Lung microvascular endothelial cell (primary cell): ENCODE data around the gene FUZ. TPM values are rescaled to one million over a fixed set of nuclear protein-coding genes. Genes with fewer than 3 reads are reported as not detected.

Experiments
- DNase-seq, 2 donors: peaks; one replicate each; pipeline versions ENCODE4 v3.0.0 to v3.0.0-alpha.2; 2010; ENCODE audit warnings: low read depth in 2 of 2
- total RNA-seq: library from RNA; depleted of rRNA; stranded (reverse); fragments of >200 nt; gene quantifications from 2 replicates; pipeline ENCODE4 v1.2.1, GENCODE V29; 2014

FUZ gene
- total RNA-seq, 1 donor from 2014 or later: 14.3 TPM

- no peak for DNase-seq
Measured at GRCh38 chr19:49833599-49833998, 20.5 kb upstream of the FUZ start.

GRCh38 chr19:49832556-49832955, 19.5 kb upstream of the FUZ start:
- DNase-seq: peak; percentile 36 to 92

- no peak for DNase-seq
Measured at GRCh38 chr19:49831592-49831991, 18.5 kb upstream of the FUZ start.

- DNase-seq: no peak
Measured at GRCh38 chr19:49830766-49831165, 17.7 kb upstream of the FUZ start.

- no peak for DNase-seq
Measured at GRCh38 chr19:49829721-49830120, 16.6 kb upstream of the FUZ start.

GRCh38 chr19:49829200-49829599, 16.1 kb upstream of the FUZ start:
- DNase-seq: no peak

- DNase-seq: no peak
Measured at GRCh38 chr19:49827034-49827433, 13.9 kb upstream of the FUZ start.

GRCh38 chr19:49824662-49825061, 11.6 kb upstream of the FUZ start:
- no peak for DNase-seq

- no peak for DNase-seq
Measured at GRCh38 chr19:49823472-49823871, 10.4 kb upstream of the FUZ start.

GRCh38 chr19:49820125-49820524, 7.0 kb upstream of the FUZ start:
- no peak for DNase-seq

GRCh38 chr19:49819452-49820115, 6.5 kb upstream of the FUZ start:
- DNase-seq: peak in 1 of 2 donors; percentile 20

GRCh38 chr19:49818649-49819370, 5.7 kb upstream of the FUZ start:
- DNase-seq: peak in 1 of 2 donors; percentile 18

GRCh38 chr19:49817964-49818648, 5.0 kb upstream of the FUZ start, which contains the start of gene MED25:
Gene MED25 (plus strand): TSS chr19:49818289. CDS start chr19:49818342, 53 bp downstream.
- peak; percentile 86 to 91 for DNase-seq

GRCh38 chr19:49816590-49816989, 3.5 kb upstream of the FUZ start:
- no peak for DNase-seq

- peak in 1 of 2 donors; percentile 12 for DNase-seq
Measured at GRCh38 chr19:49814010-49814409, 918 bp upstream of the FUZ start.

- no peak for DNase-seq
Measured at GRCh38 chr19:49812452-49812996, 568 bp downstream of the FUZ start.

- no peak for DNase-seq
Measured at GRCh38 chr19:49811328-49811727, 1.8 kb downstream of the FUZ start.

GRCh38 chr19:49809941-49810389, 3.1 kb downstream of the FUZ start:
- DNase-seq: no peak

GRCh38 chr19:49809160-49809940, 3.7 kb downstream of the FUZ start:
- DNase-seq: peak in 1 of 2 donors; percentile 50

- DNase-seq: peak; percentile 83 to 93
Measured at GRCh38 chr19:49808711-49809159, 4.4 kb downstream of the FUZ start.
